22Rv1 (cell line): ENCODE data around the gene SDHB.

Experiments used
- H3K27ac ChIP-seq: fragments of 450-650 bp; 2 replicates; pipeline ENCODE4 v1.5.1; 2017
- CTCF ChIP-seq: fragments of 450-650 bp; IDR thresholded peaks from 2 replicates; pipeline ENCODE4 v1.5.1; 2017; ENCODE audit warnings: mild to moderate bottlenecking
- ZFX ChIP-seq: fragments of 450-650 bp; IDR thresholded peaks from 2 replicates; pipeline ENCODE4 v1.6.1; 2017; ENCODE audit warnings: antibody characterized with exemption, borderline replicate concordance

Gene SDHB

GRCh38 chr1:17023573-17023972 lies 30.3 kb downstream of the SDHB start:
- no peak overlapping the region for H3K27ac ChIP-seq
- no peak for TF ChIP-seq CTCF
- no peak for TF ChIP-seq ZFX

GRCh38 chr1:17023102-17023501 lies 30.7 kb downstream of the SDHB start:
- no peak overlapping the region for H3K27ac ChIP-seq
- no peak for TF ChIP-seq ZFX
- no peak for TF ChIP-seq CTCF

GRCh38 chr1:17021896-17022295 lies 31.9 kb downstream of the SDHB start:
- no peak overlapping the region for H3K27ac ChIP-seq
- TF ChIP-seq CTCF (no peak), ZFX (no peak)

GRCh38 chr1:17020502-17020901 lies 33.3 kb downstream of the SDHB start:
- no peak for TF ChIP-seq ZFX
- no peak for TF ChIP-seq CTCF
- no peak overlapping the region for H3K27ac ChIP-seq

- H3K27ac ChIP-seq: no peak overlapping the region
- TF ChIP-seq ZFX (no peak), CTCF (no peak)
These were observed 35.0 kb downstream of the SDHB start for GRCh38 chr1:17018849-17019248.

GRCh38 chr1:17017435-17017834 lies 36.4 kb downstream of the SDHB start:
- no peak overlapping the region for H3K27ac ChIP-seq
- no peak for TF ChIP-seq ZFX
- no peak for TF ChIP-seq CTCF

- no peak overlapping the region for H3K27ac ChIP-seq
- TF ChIP-seq ZFX: no peak
- TF ChIP-seq CTCF: no peak
These were observed 37.5 kb downstream of the SDHB start for GRCh38 chr1:17016317-17016661.
